HG02885 (cell line): ENCODE results near the gene C14orf39.
"Not testable (repeated sequence)": the region's sequence is repeated elsewhere in the genome, so short reads cannot be mapped to it uniquely, and the experiment has no call there.

Source experiments
- ATAC-seq: cut with Tn5 transposase; IDR thresholded peaks from one replicate; pipeline ENCODE4 v1.9.1; 2021; ENCODE audit warnings: mild to moderate bottlenecking; ENCODE audit not compliant: unreplicated experiment, poor library complexity

C14orf39 gene

DNA sequence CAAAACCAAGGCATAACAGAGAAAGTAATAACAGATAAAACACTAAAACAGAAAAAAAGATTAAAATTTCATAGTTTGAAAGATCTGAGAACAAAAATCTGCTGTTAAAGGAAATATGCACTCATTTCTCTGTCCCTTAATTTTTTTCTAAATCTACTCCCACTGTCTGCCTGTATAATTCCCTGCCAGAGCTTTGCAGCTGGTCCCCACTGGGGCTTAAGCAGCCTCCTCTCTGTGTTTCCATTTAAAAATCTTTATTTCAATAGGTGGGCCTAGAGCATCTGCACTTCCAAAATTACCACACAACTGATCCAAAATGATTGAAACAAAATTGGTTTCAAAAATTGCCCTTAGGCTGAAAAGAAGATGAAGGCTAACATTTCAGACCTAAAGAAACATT, 16.7 kb upstream of the C14orf39 start:
- ATAC-seq, result no peak

GRCh38 chr14:60495946-60496345, 10.1 kb upstream of the C14orf39 start:
- ATAC-seq, result no peak

DNA sequence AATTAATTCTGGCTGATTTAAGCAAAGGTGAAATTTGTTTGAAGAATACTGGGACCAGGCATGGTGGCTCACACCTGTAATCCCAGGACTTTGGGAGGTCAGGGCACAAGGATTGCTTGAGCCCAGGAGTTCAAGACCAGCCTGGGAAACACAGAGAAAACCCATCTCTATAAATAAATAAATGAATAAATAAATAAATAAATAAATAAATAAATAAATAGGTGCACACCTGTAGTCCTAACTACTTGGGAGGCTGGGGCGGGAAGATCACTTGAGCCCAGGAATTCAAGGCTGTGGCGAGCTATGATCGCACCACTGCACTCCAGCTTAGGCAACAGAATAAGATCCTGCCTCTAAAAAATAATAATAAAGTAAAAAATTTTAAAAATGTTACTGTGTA, 4.4 kb upstream of the C14orf39 start:
- ATAC-seq, result no peak

DNA sequence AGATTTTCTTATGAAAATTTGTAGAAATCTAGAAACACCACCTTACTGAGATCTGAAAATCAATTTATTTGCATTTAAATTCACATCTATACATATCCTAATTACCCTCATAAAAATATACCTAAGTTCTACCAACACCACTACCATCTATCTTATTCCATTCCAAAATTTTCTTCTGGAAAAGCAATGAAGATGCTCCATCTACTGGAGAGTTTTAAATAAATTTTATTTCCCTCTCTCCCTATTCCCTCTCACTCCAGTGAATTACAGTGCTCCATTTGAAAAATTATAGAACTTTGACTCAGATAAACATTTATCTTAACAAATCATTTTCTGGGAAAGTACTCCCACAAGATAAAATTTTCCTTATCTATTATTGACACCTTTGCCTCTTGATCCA, 2.3 kb upstream of the C14orf39 start:
- ATAC-seq, result no peak

- no peak for ATAC-seq
Observed at GRCh38 chr14:60487211-60487610, 1.3 kb upstream of the C14orf39 start.

- no peak for ATAC-seq
Observed at GRCh38 chr14:60485057-60485597, 736 bp downstream of the C14orf39 start.

GRCh38 chr14:60482743-60483142, 3.1 kb downstream of the C14orf39 start:
- no peak for ATAC-seq

GRCh38 chr14:60480248-60480647, 5.6 kb downstream of the C14orf39 start:
- not testable (repeated sequence) for ATAC-seq

GRCh38 chr14:60455875-60456274, 30.0 kb downstream of the C14orf39 start:
- ATAC-seq, result no peak

DNA sequence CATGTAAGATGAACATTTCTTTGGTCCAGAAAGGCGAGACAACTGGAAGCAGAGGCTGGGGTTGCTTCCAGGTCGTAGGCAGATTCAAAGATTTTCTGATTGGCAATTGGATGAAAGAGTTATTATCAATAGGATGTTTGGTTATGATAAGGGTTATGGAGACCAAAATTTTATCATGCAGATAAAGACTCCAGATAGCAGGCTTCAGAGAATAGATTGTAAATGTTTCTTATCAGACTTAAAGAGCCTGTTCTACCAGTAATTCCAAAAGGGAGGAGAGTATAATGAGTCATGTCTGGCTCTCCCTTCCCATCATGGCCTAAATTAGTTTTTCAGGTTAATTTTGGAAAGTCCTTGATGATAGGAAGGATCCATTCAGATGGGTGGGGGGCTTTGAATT, 55.6 kb downstream of the C14orf39 start:
- no peak for ATAC-seq

GRCh38 chr14:60420050-60420449, 65.8 kb downstream of the C14orf39 start:
- no peak for ATAC-seq

DNA sequence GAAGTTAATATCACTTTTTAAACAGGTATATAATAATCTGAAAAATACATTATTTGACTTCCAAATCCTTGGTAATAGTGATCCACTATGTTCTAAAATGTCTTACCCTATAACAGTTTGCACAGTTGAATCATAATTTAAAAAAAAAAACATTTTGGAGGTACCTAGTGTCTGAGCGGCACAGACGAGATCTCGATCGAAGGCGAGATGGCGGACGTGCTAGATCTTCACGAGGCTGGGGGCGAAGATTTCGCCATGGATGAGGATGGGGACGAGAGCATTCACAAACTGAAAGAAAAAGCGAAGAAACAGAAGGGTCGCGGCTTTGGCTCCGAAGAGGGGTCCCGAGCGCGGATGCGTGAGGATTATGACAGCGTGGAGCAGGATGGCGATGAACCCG, 88.3 kb downstream of the C14orf39 start:
- ATAC-seq, result not testable (repeated sequence)

- ATAC-seq, result no peak
Observed at GRCh38 chr14:60396718-60397343, 89.0 kb downstream of the C14orf39 start.
